Activated CD8-positive, alpha-beta memory T cell treated with anti-CD3 and anti-CD28 coated beads, Interleukin-2, amount 10 ng/mL, durations not matched to agents 7 days and 5 days (primary cell): ENCODE data around the gene ITGA8. TPM values are rescaled to one million over a fixed set of nuclear protein-coding genes. Genes with fewer than 3 reads are reported as not detected.
A peak's percentile ranks its signal among the peaks of the same experiment; 100 is the strongest.
"Not testable (repeated sequence)": the region's sequence is repeated elsewhere in the genome, so short reads cannot be mapped to it uniquely, and the experiment has no call there.

Source experiments
- ATAC-seq: fragments of 150-1000 bp; cut with Tn5 transposase; one replicate; pipeline ENCODE4 v1.10.0; 2021; ENCODE audit warnings: moderate library complexity
- CTCF ChIA-PET: fragments of 350-600 bp; sonication (Branson Sonifier 250); formaldehyde crosslinking; loops from one replicate; lab custom pipeline; 2021; ENCODE audit warnings: antibody characterized with exemption; lab: Charles Lee
- DNase-seq: peaks from one replicate; pipeline ENCODE4 v3.0.0-alpha.2; 2020
- H3K27ac Mint-ChIP-seq: one replicate; pipeline ENCODE4 v1.8.0; 2021; ENCODE audit warnings: mild to moderate bottlenecking, mixed read lengths
- H3K27me3 Mint-ChIP-seq: one replicate; pipeline ENCODE4 v1.8.0; 2021; ENCODE audit warnings: mixed read lengths
- H3K36me3 Mint-ChIP-seq: one replicate; pipeline ENCODE4 v1.8.0; 2021; ENCODE audit warnings: mild to moderate bottlenecking, mixed read lengths
- H3K4me1 Mint-ChIP-seq: one replicate; pipeline ENCODE4 v1.8.0; 2021; ENCODE audit warnings: mixed read lengths
- H3K4me3 Mint-ChIP-seq: one replicate; pipeline ENCODE4 v1.8.0; 2021; ENCODE audit warnings: mild to moderate bottlenecking, moderate library complexity, mixed read lengths
- H3K9me3 Mint-ChIP-seq: one replicate; pipeline ENCODE4 v1.8.0; 2022; ENCODE audit warnings: low read depth, mixed read lengths
- total RNA-seq, 2 experiments: library from RNA; stranded (reverse); gene quantifications; one replicate each; pipeline ENCODE4 v1.2.3, GENCODE V29; 2021

ITGA8 gene
- not detected for total RNA-seq

DNA sequence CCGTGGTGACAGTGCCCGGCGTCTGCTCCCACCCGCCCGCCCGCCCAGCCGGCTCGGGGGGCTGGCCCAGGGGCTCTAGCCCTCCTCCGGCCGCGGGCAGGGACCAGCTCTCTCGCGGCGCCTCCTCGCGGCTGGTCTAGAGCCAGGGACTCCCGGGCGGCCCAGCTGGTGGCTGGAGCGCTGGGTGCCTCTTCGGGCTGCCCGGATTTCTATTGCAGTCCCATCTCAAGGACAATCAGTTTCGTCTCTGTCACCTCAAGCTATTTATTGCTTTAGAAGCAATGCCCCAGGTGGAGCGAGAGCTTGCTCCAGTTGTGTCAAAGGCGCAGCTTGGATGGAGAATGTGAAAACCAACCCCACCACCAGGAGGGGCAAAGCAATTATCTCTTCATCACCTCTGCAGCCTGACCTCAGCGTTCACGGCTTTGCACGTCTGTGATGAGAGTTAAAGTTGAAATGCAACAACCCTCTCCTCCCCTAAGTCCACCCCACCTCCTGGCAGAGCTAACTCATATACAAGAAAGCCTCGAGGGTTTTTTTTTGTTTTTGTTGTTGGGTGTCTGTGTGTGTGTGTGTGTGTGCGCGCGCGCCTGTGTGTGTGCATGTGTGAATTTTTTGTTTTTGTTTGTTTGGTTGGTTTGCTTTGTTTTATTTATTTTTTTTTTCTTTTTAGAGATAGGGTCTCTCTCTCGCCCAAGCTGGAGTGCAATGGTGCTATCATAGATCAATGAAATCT is at the start of gene ITGA8:
ITGA8 (minus strand) TSS at position 24 of the 736 bp plus-strand sequence. CDS start 151 bp downstream, outside the sequence.
- no peak for DNase-seq

DNA sequence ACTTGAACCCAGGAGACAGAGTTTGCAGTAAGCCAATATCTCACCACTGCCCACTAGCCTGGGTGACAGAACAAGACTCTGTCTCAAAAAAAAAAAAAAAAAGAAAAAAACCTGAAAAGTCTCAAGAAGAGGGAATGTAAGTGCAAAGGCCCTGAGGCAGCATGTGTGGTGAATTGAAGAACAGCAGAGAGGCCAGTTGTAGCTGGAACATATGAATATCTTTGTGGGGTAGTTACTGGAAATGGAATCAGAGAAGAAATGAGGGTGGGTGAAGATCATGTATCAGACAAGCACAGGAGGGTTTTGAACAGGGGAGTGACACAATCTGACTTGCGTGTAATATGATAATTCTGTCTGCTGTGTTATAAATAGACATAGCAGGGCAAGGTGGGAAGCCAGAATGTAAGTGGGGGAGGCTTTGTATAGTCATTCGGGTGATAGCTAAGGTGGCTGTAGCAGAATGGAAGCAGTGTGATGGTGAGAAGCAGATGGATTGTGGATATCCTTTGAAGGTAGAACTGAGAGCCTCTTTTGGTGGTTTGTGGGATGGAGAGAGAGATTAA is 45.3 kb upstream of the ITGA8 start:
- H3K4me3 Mint-ChIP-seq: no peak overlapping the region

More for the DNA sequence above, at the start of gene ITGA8:
- no peak for ATAC-seq
- H3K4me1 Mint-ChIP-seq: no peaks in the 10 kb centered on the region
- H3K27me3 Mint-ChIP-seq: peaks cover 53% of the 10 kb centered on the region
- H3K36me3 Mint-ChIP-seq: no peaks in the 10 kb centered on the region
- no peaks in the 10 kb centered on the region for H3K9me3 Mint-ChIP-seq
- no peak within 1 kb of the TSS for H3K27ac Mint-ChIP-seq
- CTCF ChIA-PET: no interaction called here
- no peak within 1 kb of the TSS for H3K4me3 Mint-ChIP-seq

GRCh38 chr10:15763006-15763405 is 43.3 kb upstream of the ITGA8 start:
- H3K4me1 Mint-ChIP-seq: no peaks in the 10 kb centered on the region
- no peak overlapping the region for H3K4me3 Mint-ChIP-seq
- H3K9me3 Mint-ChIP-seq: peaks cover 6% of the 10 kb centered on the region
- H3K36me3 Mint-ChIP-seq: no peaks in the 10 kb centered on the region
- DNase-seq: no peak
- no peak overlapping the region for H3K27ac Mint-ChIP-seq
- peaks cover 13% of the 10 kb centered on the region for H3K27me3 Mint-ChIP-seq
- CTCF ChIA-PET: no interaction called here
- ATAC-seq: no peak

More for the DNA sequence above, 45.3 kb upstream of the ITGA8 start:
- H3K36me3 Mint-ChIP-seq: no peaks in the 10 kb centered on the region
- no peak for ATAC-seq
- H3K4me1 Mint-ChIP-seq: peaks cover 3% of the 10 kb centered on the region
- CTCF ChIA-PET: no interaction called here
- H3K27me3 Mint-ChIP-seq: peaks cover 3% of the 10 kb centered on the region
- H3K9me3 Mint-ChIP-seq: peaks cover 6% of the 10 kb centered on the region
- no peak for DNase-seq
- H3K27ac Mint-ChIP-seq: no peak overlapping the region

- H3K4me1 Mint-ChIP-seq, DNase-seq, ATAC-seq, H3K36me3 Mint-ChIP-seq, H3K4me3 Mint-ChIP-seq, H3K9me3 Mint-ChIP-seq, CTCF ChIA-PET, H3K27ac Mint-ChIP-seq: not testable (repeated sequence)
- H3K27me3 Mint-ChIP-seq: peaks cover 13% of the 10 kb centered on the region
Observed at GRCh38 chr10:15762239-15762638, 42.5 kb upstream of the ITGA8 start.

DNA sequence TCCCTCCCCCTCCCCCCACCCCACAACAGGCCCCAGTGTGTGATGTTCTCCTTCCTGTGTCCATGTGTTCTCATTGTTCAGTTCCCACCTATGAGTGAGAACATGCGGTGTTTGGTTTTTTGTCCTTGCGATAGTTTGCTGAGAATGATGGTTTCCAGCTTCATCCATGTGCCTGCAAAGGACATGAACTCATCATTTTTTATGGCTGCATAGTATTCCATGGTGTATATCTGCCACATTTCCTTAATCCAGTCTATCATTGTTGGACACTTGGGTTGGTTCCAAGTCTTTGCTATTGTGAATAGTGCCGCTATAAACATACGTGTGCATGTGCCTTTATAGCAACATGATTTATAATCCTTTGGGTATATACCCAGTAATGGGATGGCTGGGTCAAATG is 41.5 kb upstream of the ITGA8 start:
- CTCF ChIA-PET, ATAC-seq, H3K27ac Mint-ChIP-seq: not testable (repeated sequence)

DNA sequence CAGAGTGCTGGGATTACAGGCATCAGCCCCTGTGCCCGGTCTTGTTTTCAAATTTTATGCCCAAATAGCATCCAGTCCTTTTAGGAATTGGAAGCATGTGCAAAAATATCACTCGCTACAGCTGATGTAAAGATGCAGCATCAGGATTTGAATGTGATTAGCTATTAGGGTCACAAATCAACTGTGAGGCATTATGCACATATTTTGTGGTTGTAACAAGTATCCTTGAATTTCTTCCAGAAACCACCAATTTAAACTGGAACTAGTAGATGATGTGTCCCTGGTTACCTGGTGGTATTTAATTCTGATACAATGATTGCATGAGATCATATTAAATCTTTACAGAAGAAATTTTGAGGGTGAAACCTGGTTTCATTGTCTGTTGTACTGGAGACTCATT is 41.0 kb upstream of the ITGA8 start:
- H3K4me3 Mint-ChIP-seq: no peak overlapping the region
- no peaks in the 10 kb centered on the region for H3K36me3 Mint-ChIP-seq
- DNase-seq (no peak), ATAC-seq (no peak)
- peaks cover 6% of the 10 kb centered on the region for H3K9me3 Mint-ChIP-seq
- CTCF ChIA-PET: no interaction called here
- peaks cover 18% of the 10 kb centered on the region for H3K27me3 Mint-ChIP-seq
- H3K4me1 Mint-ChIP-seq: peaks cover 6% of the 10 kb centered on the region
- no peak overlapping the region for H3K27ac Mint-ChIP-seq

More for the DNA sequence above, 41.5 kb upstream of the ITGA8 start:
- not testable (repeated sequence) for H3K9me3 Mint-ChIP-seq, H3K36me3 Mint-ChIP-seq, H3K4me1 Mint-ChIP-seq, DNase-seq, H3K4me3 Mint-ChIP-seq
- H3K27me3 Mint-ChIP-seq: peaks cover 15% of the 10 kb centered on the region

GRCh38 chr10:15759265-15759664 is 39.5 kb upstream of the ITGA8 start:
- Mint-ChIP-seq H3K4me1 (peaks cover 6% of the 10 kb centered on the region), H3K36me3 (no peaks in the 10 kb centered on the region), H3K27ac (no peak overlapping the region), H3K9me3 (peaks cover 2% of the 10 kb centered on the region), H3K27me3 (peaks cover 24% of the 10 kb centered on the region), H3K4me3 (no peak overlapping the region)
- ATAC-seq (no peak), DNase-seq (no peak)
- CTCF ChIA-PET: no interaction called here

- CTCF ChIA-PET: no interaction called here
- no peak overlapping the region for H3K27ac Mint-ChIP-seq
- no peak overlapping the region for H3K4me3 Mint-ChIP-seq
- H3K4me1 Mint-ChIP-seq: peaks cover 6% of the 10 kb centered on the region
- no peak for ATAC-seq
- no peak for DNase-seq
- no peaks in the 10 kb centered on the region for H3K36me3 Mint-ChIP-seq
- H3K27me3 Mint-ChIP-seq: peaks cover 24% of the 10 kb centered on the region
- H3K9me3 Mint-ChIP-seq: peaks cover 2% of the 10 kb centered on the region
Observed at GRCh38 chr10:15758618-15759017, 38.9 kb upstream of the ITGA8 start.

DNA sequence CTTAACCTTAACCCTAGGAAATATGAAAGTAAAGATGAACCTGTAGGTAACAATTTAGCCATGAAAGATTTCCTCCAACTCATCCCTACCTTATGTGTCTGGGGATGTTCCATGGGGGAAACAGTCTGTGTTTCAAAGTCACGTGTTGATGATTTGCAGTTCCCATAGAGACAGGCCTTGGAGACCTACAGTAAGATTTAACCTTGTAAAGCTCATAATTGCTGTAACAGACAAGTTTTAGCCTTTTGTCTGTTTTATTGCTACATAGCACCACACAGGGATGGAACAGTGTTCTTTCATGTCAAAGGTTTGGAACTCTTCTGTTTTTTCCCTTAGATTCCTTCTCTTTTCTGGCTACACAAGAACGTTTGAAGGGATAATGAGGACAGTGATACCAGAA is 35.2 kb upstream of the ITGA8 start:
- ATAC-seq (no peak), DNase-seq (no peak)
- H3K27ac Mint-ChIP-seq: no peak overlapping the region
- no peaks in the 10 kb centered on the region for H3K36me3 Mint-ChIP-seq
- no peaks in the 10 kb centered on the region for H3K9me3 Mint-ChIP-seq
- H3K27me3 Mint-ChIP-seq: peaks cover 21% of the 10 kb centered on the region
- H3K4me3 Mint-ChIP-seq: no peak overlapping the region
- CTCF ChIA-PET: no interaction called here
- H3K4me1 Mint-ChIP-seq: peaks cover 6% of the 10 kb centered on the region

DNA sequence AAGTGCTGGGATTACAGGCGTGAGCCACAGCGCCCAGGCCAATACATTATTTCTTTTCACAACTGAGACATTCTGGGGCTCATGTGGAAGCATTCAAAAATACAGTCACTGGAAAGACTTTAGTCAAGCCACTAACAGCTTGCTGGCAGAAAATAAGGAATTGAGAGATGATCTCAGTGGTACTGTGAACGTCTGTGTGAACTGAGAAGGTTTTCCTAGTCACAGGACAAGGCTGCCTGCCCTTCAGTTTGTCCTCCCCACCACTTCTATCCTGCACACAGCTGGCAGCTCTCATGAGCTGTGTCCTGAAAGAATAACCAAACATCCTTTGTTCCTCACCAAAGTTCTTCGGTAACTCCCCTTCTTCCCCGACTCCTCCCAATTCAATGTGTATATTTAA is 31.3 kb upstream of the ITGA8 start:
- Mint-ChIP-seq H3K27ac (no peak overlapping the region), H3K4me1 (no peaks in the 10 kb centered on the region), H3K4me3 (no peak overlapping the region), H3K27me3 (peaks cover 12% of the 10 kb centered on the region), H3K36me3 (no peaks in the 10 kb centered on the region), H3K9me3 (no peaks in the 10 kb centered on the region)
- no peak for ATAC-seq
- DNase-seq: no peak
- CTCF ChIA-PET: no interaction called here

DNA sequence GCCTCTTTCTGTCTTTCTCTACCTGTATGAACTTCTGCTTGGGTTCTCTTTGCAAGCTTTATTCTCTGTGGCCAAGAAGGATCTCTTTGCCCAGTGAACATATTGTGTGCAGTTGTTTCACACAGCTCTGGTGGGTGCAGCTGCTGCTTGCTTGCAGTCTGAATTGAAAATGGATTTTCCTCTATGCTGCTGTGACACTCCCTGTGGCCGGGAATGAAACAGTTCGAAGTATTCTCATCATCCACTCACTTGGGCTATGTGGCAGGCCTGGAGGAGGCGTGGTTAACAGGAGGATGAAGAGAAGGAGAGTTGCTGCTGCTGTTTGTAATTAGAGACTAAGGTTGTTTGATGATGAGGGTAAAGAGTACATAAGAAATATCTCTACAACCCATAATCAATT is 28.4 kb upstream of the ITGA8 start:
- ATAC-seq (no peak), DNase-seq (no peak)
- Mint-ChIP-seq H3K4me1 (no peaks in the 10 kb centered on the region), H3K9me3 (no peaks in the 10 kb centered on the region), H3K36me3 (no peaks in the 10 kb centered on the region), H3K27ac (no peak overlapping the region), H3K4me3 (no peak overlapping the region), H3K27me3 (peaks cover 5% of the 10 kb centered on the region)
- CTCF ChIA-PET: no interaction called here

- H3K36me3 Mint-ChIP-seq: no peaks in the 10 kb centered on the region
- no peaks in the 10 kb centered on the region for H3K4me1 Mint-ChIP-seq
- H3K9me3 Mint-ChIP-seq: no peaks in the 10 kb centered on the region
- ATAC-seq: no peak
- H3K27ac Mint-ChIP-seq: no peak overlapping the region
- CTCF ChIA-PET: no interaction called here
- H3K4me3 Mint-ChIP-seq: no peak overlapping the region
- H3K27me3 Mint-ChIP-seq: peaks cover 5% of the 10 kb centered on the region
- no peak for DNase-seq
Observed at GRCh38 chr10:15747632-15748031, 27.9 kb upstream of the ITGA8 start.

- DNase-seq (no peak), ATAC-seq (no peak)
- CTCF ChIA-PET: no interaction called here
- Mint-ChIP-seq H3K27me3 (peaks cover 7% of the 10 kb centered on the region), H3K4me1 (no peaks in the 10 kb centered on the region), H3K27ac (no peak overlapping the region), H3K4me3 (no peak overlapping the region), H3K9me3 (no peaks in the 10 kb centered on the region), H3K36me3 (no peaks in the 10 kb centered on the region)
Observed at GRCh38 chr10:15745751-15746150, 26.0 kb upstream of the ITGA8 start.

DNA sequence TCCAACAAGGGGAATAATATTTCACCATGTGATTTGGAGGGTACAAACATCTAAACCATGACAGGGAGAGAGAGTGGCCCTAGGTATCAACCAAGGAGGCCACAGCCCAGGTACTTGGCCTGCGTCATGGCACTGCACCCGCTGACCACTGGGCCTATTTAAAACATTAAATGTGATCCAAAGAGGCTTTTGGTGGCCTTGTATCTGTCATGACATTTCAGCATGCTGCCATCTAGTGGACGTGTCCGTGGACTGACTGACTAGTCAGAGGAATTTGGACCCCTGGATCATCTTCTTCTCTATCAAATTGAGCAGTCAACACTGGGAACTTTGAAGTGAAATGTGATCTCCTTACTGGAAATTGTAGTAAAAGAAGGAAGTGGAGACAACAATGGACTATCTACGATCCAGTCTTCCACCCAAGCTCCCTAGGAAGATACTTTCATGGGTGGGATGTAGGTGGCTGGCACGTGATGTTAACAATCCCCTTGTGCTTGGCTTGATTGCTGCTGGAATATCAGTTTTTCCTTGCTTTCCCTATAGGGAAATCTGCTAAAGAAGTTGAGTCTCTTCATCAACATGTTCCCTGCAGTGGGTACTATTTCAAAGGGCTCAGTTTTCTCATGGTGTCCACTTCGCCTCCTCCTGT is 24.6 kb upstream of the ITGA8 start:
- H3K27ac Mint-ChIP-seq: no peak overlapping the region
- no peaks in the 10 kb centered on the region for H3K4me1 Mint-ChIP-seq
- DNase-seq (peak; percentile 68), ATAC-seq (no peak)
- no peak overlapping the region for H3K4me3 Mint-ChIP-seq
- CTCF ChIA-PET: no interaction called here
- no peaks in the 10 kb centered on the region for H3K9me3 Mint-ChIP-seq
- H3K36me3 Mint-ChIP-seq: no peaks in the 10 kb centered on the region
- peaks cover 6% of the 10 kb centered on the region for H3K27me3 Mint-ChIP-seq
